ENCODE results near the gene FNBP1. TPM values are rescaled to one million over a fixed set of nuclear protein-coding genes. Genes with fewer than 3 reads are reported as not detected.

FNBP1 gene
- total RNA-seq, 1 experiment from 2014 or later = 36.5 TPM

- no peak overlapping the region; a peak in 1 of 7 replicates for H3K27ac Mint-ChIP-seq
Observed at GRCh38 chr9:130023994-130024596, 18.9 kb downstream of the FNBP1 start.

More at GRCh38 chr9:130023994-130024596, 18.9 kb downstream of the FNBP1 start:
- no peak overlapping the region for H4K5ac ChIP-seq (ENCODE audit: insufficient read length, low read depth, low read length)
- no peak overlapping the region for H3K4me3 Mint-ChIP-seq
- H3K18ac ChIP-seq (ENCODE audit: insufficient read length, low read depth, low read length) = no peak overlapping the region
- H3K4me1 ChIP-seq (ENCODE audit: insufficient read depth, low read length) = no peaks in the 10 kb centered on the region; the same call in 1 of the 2 replicates
- H3K9me3 Mint-ChIP-seq = no peaks in the 10 kb centered on the region
- no peak overlapping the region for H2BK5ac ChIP-seq (ENCODE audit: insufficient read length, low read length)
- no peaks in the 10 kb centered on the region; a peak in 1 of 7 replicates for H3K36me3 Mint-ChIP-seq (ENCODE audit: insufficient read depth in 1 of 3, low read depth in 3 of 3)
- H3T11ph ChIP-seq (ENCODE audit: low read length) = no peak overlapping the region
- H2AFZ ChIP-seq (ENCODE audit: low read length) = no peak overlapping the region
- no peak overlapping the region for H3K23ac ChIP-seq (ENCODE audit: insufficient read length, low read depth, low read length)
- peaks cover 3 to 8% of the 10 kb centered on the region in 2 experiments; a peak in 2 of 4 replicates for H3K4me1 Mint-ChIP-seq
- H2BK15ac ChIP-seq (ENCODE audit: low read depth, low read length) = no peak overlapping the region
- no peaks in the 10 kb centered on the region for H4K20me1 ChIP-seq (ENCODE audit: control insufficient read depth, insufficient read depth, insufficient read length)
- no peak overlapping the region for H4K8ac ChIP-seq (replicated peaks; ENCODE audit: insufficient read length, low read depth, low read length)
- H3K27me3 Mint-ChIP-seq (ENCODE audit: low read depth) = no peaks in the 10 kb centered on the region
- H3K79me1 ChIP-seq (ENCODE audit: insufficient read depth, low read depth, low read length, poor library complexity, severe bottlenecking) = no peaks in the 10 kb centered on the region
- H2BK120ac ChIP-seq (ENCODE audit: low read depth, low read length, poor library complexity, severe bottlenecking) = no peak overlapping the region
- no peak overlapping the region for H3K27ac ChIP-seq (ENCODE audit: insufficient read length, low read depth, low read length)
- no peak overlapping the region for H3K4ac ChIP-seq (ENCODE audit: low read depth, low read length)
- no peak overlapping the region for H3K14ac ChIP-seq (ENCODE audit: insufficient read depth, low read length)
- H3K4me2 ChIP-seq (ENCODE audit: insufficient read depth, insufficient read length, low read length) = no peak overlapping the region
- no peak overlapping the region for H3K9ac ChIP-seq (ENCODE audit: extremely low read depth, insufficient read length, low read length)
- H3K79me2 ChIP-seq (ENCODE audit: insufficient read depth, low read length) = no peaks in the 10 kb centered on the region; the same call in 1 of the 2 replicates
- H3K9me3 ChIP-seq (ENCODE audit: control insufficient read depth, low read depth, low read length) = no peaks in the 10 kb centered on the region
- no peak overlapping the region for H2AK5ac ChIP-seq (ENCODE audit: insufficient read length, low read length)
- H2BK20ac ChIP-seq (ENCODE audit: low read depth, low read length, poor library complexity, severe bottlenecking) = no peak overlapping the region
- H3K27me3 ChIP-seq (ENCODE audit: insufficient read depth, low read length) = no peaks in the 10 kb centered on the region
- no peak overlapping the region for H2BK12ac ChIP-seq (ENCODE audit: insufficient read length, low read depth, low read length)
- no peak for TF ChIP-seq CTCF (conservative IDR thresholded peaks at IDR 0.05)
- no peaks in the 10 kb centered on the region for H3K23me2 ChIP-seq (ENCODE audit: insufficient read length, low read depth, low read length, poor library complexity, severe bottlenecking)
- no peak overlapping the region for H3K56ac ChIP-seq (ENCODE audit: insufficient read length, low read depth, low read length)
- DNase-seq = no peak
- H4K91ac ChIP-seq (ENCODE audit: insufficient read length, low read depth, low read length) = no peak overlapping the region
- no CpG with 5 or more reads among the region's 3 CpGs for WGBS (ENCODE audit: extremely low coverage, insufficient read length, low lambda C conversion rate)
